Sigmoid colon (tissue), 7 donors: ENCODE results near the gene GPC6. TPM values are rescaled to one million over a fixed set of nuclear protein-coding genes. Genes with fewer than 3 reads are reported as not detected.

Experiments used
- DNase-seq: peaks from one replicate; pipeline ENCODE4 v3.0.0-alpha.2; 2019
- H3K27ac ChIP-seq, 4 donors: fragments of 200-600 bp; sonication (generic); one replicate each; pipeline ENCODE4 v1.5.1; 2016 to 2019; ENCODE audit warnings: mild to moderate bottlenecking in 1 of 4
- H3K27me3 ChIP-seq, 3 donors: fragments of 200-600 bp; sonication (generic); one replicate each; pipeline ENCODE4 v1.5.1; 2019; ENCODE audit warnings: mild to moderate bottlenecking in 1 of 3
- H3K36me3 ChIP-seq, 4 donors: fragments of 200-600 bp; sonication (generic); one replicate each; pipeline ENCODE4 v1.5.1; 2016 to 2019
- H3K4me1 ChIP-seq, 4 donors: fragments of 200-600 bp; sonication (generic); one replicate each; pipeline ENCODE4 v1.5.1; 2017 to 2019
- H3K4me3 ChIP-seq, 4 donors: fragments of 200-600 bp; sonication (generic); one replicate each; pipeline ENCODE4 v1.5.1; 2017 to 2019; ENCODE audit warnings: mild to moderate bottlenecking in 2 of 4, moderate library complexity in 1 of 4
- H3K9me3 ChIP-seq, 4 donors: fragments of 200-600 bp in 3 of 4; sonication (generic) in 3 of 4; one replicate each; pipeline versions ENCODE4 v1.5.1 to v1.6.1; 2013 to 2019
- CTCF ChIP-seq, 4 experiments: fragments of 450-650 bp in 3 of 4; fragments of 200-600 bp in 1 of 4; IDR thresholded peaks; one replicate each; pipeline ENCODE4 v1.5.1; 2016 to 2019; ENCODE audit warnings: antibody characterized with exemption in 4 of 4, mild to moderate bottlenecking in 3 of 4, moderate library complexity in 2 of 4
- EP300 ChIP-seq, 4 donors: sonication (generic); formaldehyde crosslinking; IDR thresholded peaks; one replicate each; pipeline ENCODE4 v1.6.1; 2017; ENCODE audit warnings: antibody characterized with exemption in 4 of 4
- POLR2A ChIP-seq, 2 donors: fragments of 450-650 bp; IDR thresholded peaks; one replicate each; pipeline ENCODE4 v1.6.1; 2016; ENCODE audit warnings: antibody characterized with exemption in 2 of 2, mild to moderate bottlenecking in 2 of 2, moderate library complexity in 2 of 2
- POLR2AphosphoS5 ChIP-seq, 4 donors: sonication (generic); formaldehyde crosslinking; IDR thresholded peaks; one replicate each; pipeline ENCODE4 v1.6.1; 2017; ENCODE audit warnings: antibody characterized with exemption in 4 of 4
- WGBS, 2 donors: extraction: QIAGEN DNeasy Blood & Tissue Kit; methylation state at CpG; one replicate each; pipeline ENCODE4 v1.1.7; 2013; 5-methylcytosine and 5-hydroxymethylcytosine counted together
- intact Hi-C: fragments of 100-400 bp; cut with DNase I; formaldehyde crosslinking; loops from one replicate; pipeline ENCODE4 v1.15.1; 2023
- polyA plus RNA-seq, 3 donors: library from polyadenylated mRNA; stranded (reverse); fragments of 200-250 nt; gene quantifications; one replicate each; pipeline ENCODE4 v1.2.3, GENCODE V29; 2013
- total RNA-seq, 4 donors: library from RNA; depleted of rRNA; stranded (reverse); fragments of >200 nt; gene quantifications; one replicate each; pipeline ENCODE4 v1.1.0, GENCODE V29; 2016
- donor health status: healthy with polysubstance abuse.
- donor health status: Bipolar disorder and iron deficiency.
- donor health status: healthy.

The GPC6 gene
- total and polyA plus RNA-seq, 7 donors = 0.23 to 27.5 (median 14.4) TPM

- Histone ChIP-seq H3K4me1 (no peaks in the 10 kb centered on the region), H3K27ac (no peak overlapping the region), H3K27me3 (no peaks in the 10 kb centered on the region), H3K9me3 (no peaks in the 10 kb centered on the region), H3K4me3 (no peak overlapping the region), H3K36me3 (no peaks in the 10 kb centered on the region)
- 80% methylated on average over 2 of the region's 2 CpGs for WGBS, 2 donors
- no peak for DNase-seq
- TF ChIP-seq EP300 (IDR thresholded peaks at IDR 0.05) (no peak), CTCF (IDR thresholded peaks at IDR 0.05) (no peak), POLR2AphosphoS5 (IDR thresholded peaks at IDR 0.05) (no peak), POLR2A (IDR thresholded peaks at IDR 0.05) (no peak)
- intact Hi-C loops = no loop called here
Measured at GRCh38 chr13:93805736-93806135, 579.1 kb downstream of the GPC6 start.

GRCh38 chr13:93806861-93807260, 580.3 kb downstream of the GPC6 start:
- H3K4me1 ChIP-seq = no peaks in the 10 kb centered on the region
- intact Hi-C loops = no loop called here
- no peaks in the 10 kb centered on the region for H3K27me3 ChIP-seq
- WGBS, 2 donors = 12 to 27% methylated on average over 1 of the region's 1 CpG
- TF ChIP-seq CTCF (IDR thresholded peaks at IDR 0.05) (no peak), EP300 (IDR thresholded peaks at IDR 0.05) (no peak), POLR2A (IDR thresholded peaks at IDR 0.05) (no peak), POLR2AphosphoS5 (IDR thresholded peaks at IDR 0.05) (no peak)
- no peak for DNase-seq
- no peaks in the 10 kb centered on the region for H3K36me3 ChIP-seq
- H3K27ac ChIP-seq = no peak overlapping the region
- H3K9me3 ChIP-seq = no peaks in the 10 kb centered on the region
- no peak overlapping the region for H3K4me3 ChIP-seq

DNA sequence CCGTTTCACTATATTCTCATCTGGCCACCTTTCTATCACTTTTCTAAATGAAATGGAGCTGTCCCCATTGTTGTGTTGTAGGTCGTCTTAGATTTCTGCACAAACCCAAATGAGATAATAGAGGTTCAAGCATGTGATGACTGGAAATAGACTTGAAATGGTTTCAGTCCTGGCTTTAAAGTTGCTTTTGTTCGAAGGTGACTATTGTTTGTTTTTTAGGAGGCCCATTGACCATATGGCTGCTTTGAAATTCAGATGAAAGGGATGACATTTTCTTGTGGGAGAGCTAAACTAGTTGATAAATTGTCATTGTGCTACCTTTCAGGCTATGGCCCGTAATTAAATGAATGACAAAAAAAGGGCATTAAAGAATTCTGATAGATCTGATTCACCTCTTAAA, 583.7 kb downstream of the GPC6 start:
- H3K27ac ChIP-seq = no peak overlapping the region
- TF ChIP-seq EP300 (IDR thresholded peaks at IDR 0.05) = no peak
- TF ChIP-seq POLR2A (IDR thresholded peaks at IDR 0.05) = no peak
- no peak for TF ChIP-seq CTCF (IDR thresholded peaks at IDR 0.05)
- no peak for TF ChIP-seq POLR2AphosphoS5 (IDR thresholded peaks at IDR 0.05)
- 50 to 71% methylated on average over 4 of the region's 4 CpGs for WGBS, 2 donors
- H3K9me3 ChIP-seq = no peaks in the 10 kb centered on the region
- H3K27me3 ChIP-seq = no peaks in the 10 kb centered on the region
- no peak overlapping the region for H3K4me3 ChIP-seq
- no peak for DNase-seq
- no peaks in the 10 kb centered on the region for H3K36me3 ChIP-seq
- intact Hi-C loops = no loop called here
- H3K4me1 ChIP-seq = no peaks in the 10 kb centered on the region

DNA sequence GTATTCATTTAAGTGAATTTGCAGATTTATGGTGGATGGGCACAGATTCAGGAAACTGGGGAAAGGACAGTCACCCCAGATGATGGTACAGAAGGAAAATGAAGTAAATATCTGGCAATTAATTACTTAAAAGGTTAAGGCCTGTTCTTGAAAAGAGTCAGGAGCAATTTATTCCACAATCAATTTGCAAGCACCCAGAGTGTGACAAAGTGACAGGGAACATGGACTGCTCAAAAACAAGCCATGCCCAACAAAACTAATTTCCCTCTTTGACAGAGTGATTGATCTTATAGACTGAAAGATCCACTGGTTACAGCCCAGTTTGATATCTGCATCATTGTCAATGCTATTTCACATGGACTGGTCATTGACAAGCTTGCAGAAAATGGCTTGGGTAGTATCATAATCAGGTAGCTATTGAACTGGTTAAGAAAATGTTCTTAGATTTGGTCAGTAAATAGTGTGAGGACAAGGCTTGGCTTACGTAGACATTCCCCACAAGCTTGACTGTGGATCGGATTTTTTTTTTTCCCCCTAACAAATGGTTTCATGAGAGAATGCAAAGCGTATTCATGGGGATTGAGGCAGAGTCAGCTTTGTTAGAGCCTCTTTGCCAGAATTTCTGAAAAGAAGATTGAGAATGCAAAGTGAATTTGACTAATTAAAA, 584.6 kb downstream of the GPC6 start:
- H3K9me3 ChIP-seq = no peaks in the 10 kb centered on the region
- H3K4me1 ChIP-seq = no peaks in the 10 kb centered on the region
- DNase-seq = no peak
- no peak overlapping the region for H3K4me3 ChIP-seq
- no peak overlapping the region for H3K27ac ChIP-seq
- WGBS, 2 donors = 80 to 90% methylated on average over 3 of the region's 3 CpGs
- H3K36me3 ChIP-seq = no peaks in the 10 kb centered on the region
- no peak for TF ChIP-seq EP300 (IDR thresholded peaks at IDR 0.05)
- no peak for TF ChIP-seq POLR2AphosphoS5 (IDR thresholded peaks at IDR 0.05)
- TF ChIP-seq POLR2A (IDR thresholded peaks at IDR 0.05) = no peak
- no peak for TF ChIP-seq CTCF (IDR thresholded peaks at IDR 0.05)
- intact Hi-C loops = no loop called here
- no peaks in the 10 kb centered on the region for H3K27me3 ChIP-seq

- no peak for TF ChIP-seq POLR2AphosphoS5 (IDR thresholded peaks at IDR 0.05)
- no peak for TF ChIP-seq CTCF (IDR thresholded peaks at IDR 0.05)
- TF ChIP-seq EP300 (IDR thresholded peaks at IDR 0.05) = no peak
- Histone ChIP-seq H3K4me3 (no peak overlapping the region), H3K27me3 (no peaks in the 10 kb centered on the region)
Measured at GRCh38 chr13:93811738-93812112, 585.1 kb downstream of the GPC6 start.

More at GRCh38 chr13:93811738-93812112, 585.1 kb downstream of the GPC6 start:
- WGBS, 2 donors = 67 to 79% methylated on average over 3 of the region's 3 CpGs
- Histone ChIP-seq H3K27ac (no peak overlapping the region), H3K36me3 (no peaks in the 10 kb centered on the region), H3K4me1 (no peaks in the 10 kb centered on the region), H3K9me3 (no peaks in the 10 kb centered on the region)
- intact Hi-C loops = no loop called here
- no peak for DNase-seq
